ENCODE measurements around the gene JPH3. TPM values are rescaled to one million over a fixed set of nuclear protein-coding genes. Genes with fewer than 3 reads are reported as not detected.
A peak's percentile ranks its signal among the peaks of the same experiment; 100 is the strongest.
"Not testable (repeated sequence)": the region's sequence is repeated elsewhere in the genome, so short reads cannot be mapped to it uniquely, and the experiment has no call there.

JPH3 gene
- total RNA-seq, 6 donors from 2014 or later, result 0.24 TPM; not detected in 5

- DNase-seq (peak in 1 of 2 donors; percentile 46), ATAC-seq (ENCODE audit: low FRiP score in 2 of 2) (no peak)
- Histone ChIP-seq H3K27ac (no peak overlapping the region), H3K27me3 (no peaks in the 10 kb centered on the region), H3K9me3 (no peaks in the 10 kb centered on the region), H3K36me3 (no peaks in the 10 kb centered on the region), H3K4me3 (no peak overlapping the region), H3K4me1 (no peaks in the 10 kb centered on the region)
- TF ChIP-seq EP300 (IDR thresholded peaks at IDR 0.05) (no peak), POLR2AphosphoS5 (IDR thresholded peaks at IDR 0.05) (no peak), CTCF (IDR thresholded peaks at IDR 0.05) (no peak), POLR2A (IDR thresholded peaks at IDR 0.05) (no peak)
- WGBS, 2 donors, result 41 to 44% methylated on average over 14 to 15 of the region's 15 CpGs
Observed at GRCh38 chr16:87675111-87675719, 72.9 kb downstream of the JPH3 start.

- no peaks in the 10 kb centered on the region for H3K4me1 ChIP-seq
- H3K4me3 ChIP-seq, result no peak overlapping the region
- H3K27me3 ChIP-seq, result no peaks in the 10 kb centered on the region
- DNase-seq (no peak), ATAC-seq (ENCODE audit: low FRiP score in 2 of 2) (no peak)
- no peak for TF ChIP-seq POLR2A (IDR thresholded peaks at IDR 0.05)
- TF ChIP-seq POLR2AphosphoS5 (IDR thresholded peaks at IDR 0.05), result no peak
- no peak for TF ChIP-seq CTCF (IDR thresholded peaks at IDR 0.05)
- TF ChIP-seq EP300 (IDR thresholded peaks at IDR 0.05), result no peak
- no peak overlapping the region for H3K27ac ChIP-seq
- no peaks in the 10 kb centered on the region for H3K36me3 ChIP-seq
- no peaks in the 10 kb centered on the region for H3K9me3 ChIP-seq
- WGBS, 2 donors, result 85 to 87% methylated on average over 5 of the region's 5 CpGs
Observed at GRCh38 chr16:87677830-87678229, 75.5 kb downstream of the JPH3 start.

- Histone ChIP-seq H3K4me3 (no peak overlapping the region), H3K4me1 (no peaks in the 10 kb centered on the region), H3K27me3 (no peaks in the 10 kb centered on the region), H3K36me3 (no peaks in the 10 kb centered on the region), H3K27ac (no peak overlapping the region), H3K9me3 (no peaks in the 10 kb centered on the region)
- ATAC-seq (ENCODE audit: low FRiP score in 2 of 2), result no peak
- 46 to 54% methylated on average over 14 of the region's 14 CpGs for WGBS, 2 donors
- no peak for DNase-seq
- no peak for TF ChIP-seq POLR2A (IDR thresholded peaks at IDR 0.05)
- no peak for TF ChIP-seq EP300 (IDR thresholded peaks at IDR 0.05)
- no peak for TF ChIP-seq CTCF (IDR thresholded peaks at IDR 0.05)
- TF ChIP-seq POLR2AphosphoS5 (IDR thresholded peaks at IDR 0.05), result no peak
Observed at GRCh38 chr16:87678618-87679017, 76.3 kb downstream of the JPH3 start.

GRCh38 chr16:87679593-87680271, 77.4 kb downstream of the JPH3 start:
- Histone ChIP-seq H3K9me3 (no peaks in the 10 kb centered on the region), H3K4me1 (no peaks in the 10 kb centered on the region), H3K36me3 (no peaks in the 10 kb centered on the region), H3K27me3 (no peaks in the 10 kb centered on the region), H3K4me3 (no peak overlapping the region), H3K27ac (no peak overlapping the region)
- peak in 1 of 2 donors; percentile 69 for DNase-seq
- WGBS, 2 donors, result 83 to 87% methylated on average over 7 to 15 of the region's 18 CpGs
- ATAC-seq (ENCODE audit: low FRiP score in 2 of 2), result no peak
- TF ChIP-seq POLR2AphosphoS5 (IDR thresholded peaks at IDR 0.05) (no peak), CTCF (IDR thresholded peaks at IDR 0.05) (no peak), EP300 (IDR thresholded peaks at IDR 0.05) (no peak), POLR2A (IDR thresholded peaks at IDR 0.05) (no peak)

GRCh38 chr16:87680272-87680644, 78.0 kb downstream of the JPH3 start:
- no peak overlapping the region for H3K4me3 ChIP-seq
- no peaks in the 10 kb centered on the region for H3K4me1 ChIP-seq
- H3K9me3 ChIP-seq, result no peaks in the 10 kb centered on the region
- no peak overlapping the region for H3K27ac ChIP-seq
- no peak for DNase-seq
- ATAC-seq (ENCODE audit: low FRiP score in 2 of 2), result no peak
- WGBS, 2 donors, result 85% methylated on average over 17 of the region's 17 CpGs
- H3K36me3 ChIP-seq, result no peaks in the 10 kb centered on the region
- TF ChIP-seq POLR2A (IDR thresholded peaks at IDR 0.05), result no peak
- no peak for TF ChIP-seq EP300 (IDR thresholded peaks at IDR 0.05)
- no peak for TF ChIP-seq POLR2AphosphoS5 (IDR thresholded peaks at IDR 0.05)
- TF ChIP-seq CTCF (IDR thresholded peaks at IDR 0.05), result no peak
- H3K27me3 ChIP-seq, result no peaks in the 10 kb centered on the region

GRCh38 chr16:87681051-87681602, 78.8 kb downstream of the JPH3 start:
- H3K27me3 ChIP-seq; H3K27ac ChIP-seq; ATAC-seq (ENCODE audit: low FRiP score in 2 of 2); H3K36me3 ChIP-seq; H3K9me3 ChIP-seq; H3K4me3 ChIP-seq; DNase-seq; H3K4me1 ChIP-seq: not testable (repeated sequence)
- 94% methylated on average over 59 to 60 of the region's 60 CpGs for WGBS, 2 donors
